Jurkat, Clone E6-1 (cell line): ENCODE data around the gene MYBPC3.

ENCODE experiments used
- DNase-seq: peaks from one replicate; pipeline ENCODE4 v3.0.0-alpha.2; 2011; ENCODE audit warnings: low read depth, low spot score
- H3K4me3 ChIP-seq: 2 replicates; pipeline ENCODE4 v1.5.1; 2011; ENCODE audit warnings: mild to moderate bottlenecking, low read length, control low read depth, moderate library complexity

Gene MYBPC3

DNA sequence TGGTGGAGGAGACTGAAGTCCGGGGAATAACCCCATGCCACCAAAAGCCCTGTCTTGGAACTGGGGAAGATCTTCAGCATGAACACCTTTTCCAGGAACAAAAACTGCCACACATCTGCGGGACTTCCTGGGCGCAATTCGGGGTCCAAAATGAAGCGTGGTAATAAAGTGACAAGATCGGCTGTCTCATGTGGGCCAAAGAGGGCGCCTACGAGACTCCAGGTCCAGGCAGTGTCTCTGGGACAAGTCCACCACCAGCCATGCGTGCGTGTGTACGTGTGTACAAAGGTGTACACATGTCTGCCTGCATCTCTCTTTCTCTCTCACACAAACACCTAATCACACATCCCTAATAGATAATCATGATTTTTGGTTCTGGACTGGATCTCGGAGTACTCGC lies 8.9 kb upstream of the MYBPC3 start:
- DNase-seq: no peak
- H3K4me3 ChIP-seq: no peak overlapping the region

DNA sequence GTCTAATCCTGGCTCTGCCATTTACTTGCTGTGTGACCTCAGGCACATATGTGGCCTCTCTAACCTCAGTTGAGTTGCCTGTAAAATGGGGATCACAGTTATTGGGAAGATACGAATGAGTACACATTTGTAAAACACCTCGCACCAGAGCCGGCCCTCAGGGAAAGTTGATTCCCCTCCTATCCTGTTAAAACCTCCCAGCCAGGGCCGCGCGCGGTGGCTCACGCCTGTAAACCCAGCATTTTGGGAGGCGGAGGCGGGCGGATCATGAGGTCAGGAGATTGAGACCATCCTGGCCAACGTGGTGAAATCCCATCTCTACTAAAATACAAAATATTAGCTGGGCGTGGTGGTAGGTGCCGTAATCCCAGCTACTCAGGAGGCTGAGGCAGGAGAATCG lies 7.8 kb upstream of the MYBPC3 start:
- no peak for DNase-seq
- no peak overlapping the region for H3K4me3 ChIP-seq

DNA sequence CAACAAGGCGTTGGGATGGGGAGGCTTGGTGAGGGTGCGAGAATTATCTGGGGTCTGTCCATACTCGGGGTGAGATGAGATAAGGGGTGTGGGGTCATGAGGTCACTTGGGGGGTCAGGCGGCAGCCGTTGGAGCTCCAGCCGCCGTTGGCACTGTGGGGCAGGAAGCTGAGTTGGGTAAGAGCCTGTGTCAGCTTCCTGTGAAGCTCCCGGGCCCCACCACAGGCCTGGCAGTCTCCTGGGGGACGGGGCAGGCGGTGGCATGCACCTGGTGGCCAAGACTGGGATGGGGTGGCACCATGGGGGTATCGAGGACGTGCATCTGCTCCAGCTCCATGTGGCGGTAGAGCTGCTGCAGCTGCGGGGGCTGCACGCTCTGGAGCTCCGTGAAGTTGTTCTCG lies 7.1 kb upstream of the MYBPC3 start:
- DNase-seq: peak; percentile 58
- no peak overlapping the region for H3K4me3 ChIP-seq

DNA sequence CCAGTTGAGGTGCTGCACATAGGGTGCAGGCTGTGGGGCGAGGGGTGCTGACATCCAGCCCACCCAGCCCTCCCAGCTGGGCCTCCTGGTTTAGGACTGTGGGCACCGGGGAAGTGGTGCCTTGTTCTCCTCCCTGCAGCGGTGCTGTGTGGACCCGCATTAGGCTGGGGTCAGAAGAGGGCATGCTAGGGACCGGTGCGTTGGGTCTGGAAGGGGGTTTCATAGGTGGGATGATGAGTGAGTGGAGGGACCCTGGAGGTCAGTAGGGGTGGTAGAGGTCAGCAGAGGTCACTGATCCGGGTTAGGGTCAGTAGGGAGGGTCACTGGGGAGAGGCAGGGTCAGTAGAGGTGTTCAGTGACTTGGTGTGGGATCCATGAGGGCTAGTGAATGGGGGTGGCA lies 6.7 kb upstream of the MYBPC3 start:
- no peak overlapping the region for H3K4me3 ChIP-seq
- no peak for DNase-seq

DNA sequence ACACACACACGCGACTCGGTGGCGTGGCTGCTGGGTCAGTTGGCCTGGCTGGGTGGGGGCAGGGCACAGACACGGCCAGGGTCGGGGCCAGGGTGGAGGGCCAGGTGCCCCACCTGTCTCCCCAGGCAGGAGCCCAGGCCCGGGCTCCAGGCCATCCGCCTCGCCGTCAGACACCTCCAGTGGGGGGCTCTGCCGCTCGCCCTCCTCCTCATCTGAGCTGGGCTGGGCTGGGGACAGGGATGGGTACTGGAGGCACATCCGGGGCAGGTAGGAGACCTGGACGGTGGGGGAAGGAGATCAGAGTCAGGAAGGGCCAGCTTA lies 6.2 kb upstream of the MYBPC3 start:
- no peak overlapping the region for H3K4me3 ChIP-seq
- DNase-seq: no peak

DNA sequence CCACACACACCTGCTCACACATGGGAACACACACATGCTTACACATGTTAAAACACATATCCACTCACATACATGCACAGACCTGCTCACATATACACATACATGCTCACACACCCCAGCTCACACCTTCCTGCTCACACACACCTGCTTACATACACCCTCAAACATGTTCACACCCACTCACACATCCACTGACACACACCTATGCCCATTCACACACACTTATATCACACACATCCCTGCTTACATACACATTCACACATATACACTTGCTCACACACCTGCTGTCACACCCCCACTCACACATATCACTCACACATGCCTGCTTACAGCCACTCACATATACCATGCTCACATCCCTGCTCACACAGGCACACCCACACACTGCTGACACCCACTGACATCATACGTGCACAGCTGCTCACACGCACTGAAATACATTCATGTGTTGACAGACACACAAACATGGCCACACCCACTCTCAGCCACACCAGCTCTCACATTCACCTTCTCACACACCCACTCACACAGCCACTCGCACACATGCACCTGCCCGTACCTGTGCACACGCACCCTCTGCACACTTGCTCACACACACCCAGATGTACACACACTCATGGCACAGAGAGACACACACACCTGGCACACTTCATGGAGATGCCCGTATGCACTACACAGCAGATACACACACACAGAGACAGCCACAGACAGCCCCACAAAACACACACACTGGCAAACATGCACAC lies 5.7 kb upstream of the MYBPC3 start:
- DNase-seq: no peak

DNA sequence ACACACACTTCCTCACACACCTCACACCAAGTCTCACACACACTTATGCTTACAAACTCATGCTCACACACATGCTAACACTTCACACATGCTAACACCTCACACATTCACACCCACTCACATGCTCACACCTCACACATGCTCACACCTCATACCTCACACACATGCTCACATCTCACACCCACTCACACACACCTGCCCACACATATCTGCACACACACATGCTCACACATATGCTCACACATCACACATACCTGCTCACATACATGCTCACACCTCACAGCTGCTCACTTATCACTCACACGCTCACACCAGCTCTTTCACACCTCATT lies 4.5 kb upstream of the MYBPC3 start:
- DNase-seq: no peak
- H3K4me3 ChIP-seq: no peak overlapping the region

More for the DNA sequence above, 5.7 kb upstream of the MYBPC3 start:
- no peak overlapping the region for H3K4me3 ChIP-seq

DNA sequence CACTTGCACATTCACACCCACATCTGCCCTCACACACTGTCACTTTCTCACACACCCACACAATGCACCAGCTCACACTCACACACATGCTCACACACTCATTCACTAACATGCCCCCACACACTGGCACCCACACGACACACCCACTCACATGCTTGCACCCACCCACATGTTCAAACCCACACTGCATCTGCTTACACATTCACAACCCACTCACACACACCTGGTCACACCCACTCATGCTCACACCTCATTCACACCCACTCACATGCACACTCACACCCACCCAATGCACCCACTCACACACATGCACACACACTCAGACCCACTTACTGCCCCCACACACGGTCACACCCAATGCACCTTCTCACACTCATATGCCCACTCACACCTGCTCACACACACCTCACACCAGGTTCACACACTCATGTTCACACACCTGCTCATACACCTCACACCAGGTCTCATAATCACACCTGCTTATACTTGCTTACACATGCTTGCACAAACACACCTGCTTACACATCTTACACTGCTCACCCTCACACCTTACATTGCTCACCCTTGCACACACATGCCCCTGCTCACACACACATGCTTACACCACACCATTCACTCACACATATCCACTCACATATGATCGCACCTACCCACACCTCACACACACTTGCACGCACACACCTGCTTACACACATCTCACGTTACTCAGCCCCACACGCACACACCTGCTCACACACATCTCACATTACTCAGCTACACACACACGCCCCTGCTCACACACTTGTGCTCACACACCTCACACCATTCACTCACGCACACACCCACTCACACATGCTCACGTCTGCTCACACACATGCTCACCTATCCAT lies 3.9 kb upstream of the MYBPC3 start:
- DNase-seq: no peak
- H3K4me3 ChIP-seq: no peak overlapping the region

DNA sequence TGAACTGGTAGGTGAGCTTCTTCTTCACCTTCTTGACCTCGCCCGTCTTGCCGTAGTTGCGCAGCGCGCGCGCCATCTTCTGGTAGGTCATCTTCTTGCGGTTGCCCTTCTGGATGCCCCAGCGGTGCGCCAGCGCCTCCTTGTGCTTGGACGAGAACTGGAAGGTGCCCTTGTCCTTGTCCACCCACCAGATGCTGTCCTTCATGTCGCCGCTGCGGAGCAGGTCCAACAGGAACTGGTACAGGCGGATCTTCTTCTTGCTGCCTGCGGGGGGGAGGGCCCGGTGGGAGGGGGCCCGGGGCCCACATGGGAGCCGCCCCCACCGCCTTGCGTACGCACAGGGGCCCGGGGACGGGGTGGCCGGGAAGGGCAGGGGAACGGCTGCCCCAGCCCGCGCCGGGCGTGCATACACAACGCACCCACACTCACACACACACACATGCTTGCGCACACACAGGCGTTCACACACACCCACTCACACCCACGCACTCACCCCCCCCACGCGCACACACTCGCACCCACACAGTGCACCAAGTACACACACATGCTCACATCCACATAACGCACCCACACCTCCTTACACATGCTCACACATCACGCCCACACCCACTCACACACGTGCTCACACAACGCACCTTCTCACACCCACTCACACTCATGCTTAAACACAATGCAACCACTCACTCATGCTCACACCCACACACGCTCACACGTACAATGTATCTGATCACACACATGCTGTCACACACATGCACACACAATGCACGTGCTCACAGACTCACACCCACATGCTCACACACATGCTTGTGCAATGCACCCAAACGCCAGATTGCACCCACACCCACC lies 3.0 kb upstream of the MYBPC3 start:
- H3K4me3 ChIP-seq: no peak overlapping the region
- DNase-seq: peak; percentile 57

DNA sequence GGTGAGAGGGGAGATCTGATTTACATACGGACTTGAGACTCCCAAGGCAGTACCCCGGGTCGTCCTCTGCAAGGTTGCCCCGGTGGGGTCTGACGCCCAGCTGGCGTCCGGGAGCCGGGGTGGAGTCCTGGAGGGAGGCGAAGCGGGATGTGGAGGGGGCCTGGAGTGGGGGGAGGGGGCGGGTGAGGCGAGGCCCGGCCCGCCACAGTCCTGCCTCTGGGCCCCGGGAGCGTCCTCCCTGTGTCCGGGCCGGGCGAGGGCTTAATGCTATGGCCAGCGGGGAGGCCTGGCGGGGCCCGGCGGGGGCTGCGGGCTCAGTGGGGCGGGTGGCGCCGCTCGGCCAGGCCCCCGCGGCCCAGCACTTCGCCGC lies 2.4 kb upstream of the MYBPC3 start:
- H3K4me3 ChIP-seq: no peak overlapping the region
- DNase-seq: no peak

DNA sequence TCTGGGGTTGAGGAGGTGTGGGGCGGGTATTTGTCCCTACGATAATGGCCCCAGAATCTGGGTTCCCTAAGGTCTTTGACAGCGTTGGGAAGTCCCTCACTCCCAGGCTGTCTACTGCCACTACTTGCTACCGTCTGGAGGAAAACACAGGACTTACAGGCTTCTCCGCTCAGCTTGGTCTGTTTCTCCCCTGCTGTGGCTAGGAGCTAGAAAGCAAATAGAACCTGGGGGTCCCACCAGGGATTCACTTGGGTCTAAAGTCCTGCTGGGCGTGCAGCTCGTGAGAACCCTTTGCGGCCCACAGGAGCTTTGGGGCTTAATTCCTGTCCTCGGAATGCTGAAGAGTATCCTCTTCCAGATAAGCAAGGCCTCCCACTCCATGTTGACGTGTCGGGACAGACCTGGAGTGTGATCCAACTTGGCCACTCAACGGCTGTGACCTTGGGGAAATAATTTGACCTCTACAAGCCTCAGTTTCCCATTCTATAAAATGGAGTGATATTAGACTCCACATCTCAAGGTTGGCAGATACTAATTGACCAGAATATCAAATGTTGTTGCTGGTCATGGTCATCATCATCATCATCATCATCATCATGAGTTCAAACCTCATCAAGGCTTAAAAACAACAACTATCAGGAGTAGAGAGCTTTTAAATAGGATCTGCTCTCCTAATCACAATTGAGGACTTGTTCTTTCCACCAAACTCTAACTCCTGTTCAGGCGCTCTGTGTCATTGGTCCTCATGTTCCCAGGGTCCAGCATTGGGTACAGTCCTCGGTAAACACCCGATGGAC lies 1.7 kb upstream of the MYBPC3 start:
- DNase-seq: no peak
- no peak overlapping the region for H3K4me3 ChIP-seq

DNA sequence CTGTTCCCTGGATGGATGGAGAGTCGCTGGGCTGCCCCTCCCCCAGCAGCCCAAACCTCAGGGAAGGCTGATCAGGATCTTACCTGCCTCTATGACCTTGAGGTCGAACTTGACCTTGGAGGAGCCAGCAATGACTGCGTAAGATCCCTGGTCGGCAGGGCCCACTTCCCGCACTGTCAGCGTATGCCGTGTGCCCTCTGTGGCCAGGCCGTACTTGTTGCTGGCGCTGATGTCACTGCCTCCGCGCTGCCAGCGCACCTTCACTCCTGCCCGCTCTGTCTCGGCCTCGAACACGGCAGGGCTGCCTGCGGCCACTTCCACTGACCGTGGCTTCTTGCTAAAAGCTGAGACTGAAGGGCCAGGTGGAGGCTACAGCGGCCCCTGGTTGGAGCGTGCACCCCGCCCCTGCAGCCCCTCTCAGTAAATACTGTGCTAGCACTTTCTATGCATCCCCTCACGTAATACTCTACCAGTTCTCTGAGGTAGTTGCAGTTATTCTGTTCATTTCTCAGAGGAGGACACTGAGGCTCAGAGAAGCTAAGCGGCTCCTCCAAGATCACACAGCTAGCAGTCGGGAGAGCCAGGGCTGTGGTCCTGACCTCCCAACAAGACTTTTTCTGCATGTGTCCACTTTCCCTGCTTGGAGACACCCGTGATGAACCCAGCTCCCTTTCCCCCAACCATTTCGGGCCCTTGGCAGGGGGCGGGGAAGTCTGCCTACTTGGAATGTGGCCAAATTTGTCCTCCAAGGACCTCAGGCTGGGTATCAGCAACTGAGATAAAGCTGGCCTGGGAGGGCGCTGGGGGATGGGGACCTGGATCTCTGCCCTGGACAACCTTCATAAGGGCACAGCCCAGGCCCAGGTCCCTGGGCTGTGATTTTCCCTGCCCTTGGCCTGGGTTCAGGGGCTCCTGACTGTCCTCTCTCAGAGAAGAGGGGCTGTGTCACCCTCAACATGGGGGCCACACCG lies 1.1 kb downstream of the MYBPC3 start:
- no peak overlapping the region for H3K4me3 ChIP-seq
- no peak for DNase-seq

DNA sequence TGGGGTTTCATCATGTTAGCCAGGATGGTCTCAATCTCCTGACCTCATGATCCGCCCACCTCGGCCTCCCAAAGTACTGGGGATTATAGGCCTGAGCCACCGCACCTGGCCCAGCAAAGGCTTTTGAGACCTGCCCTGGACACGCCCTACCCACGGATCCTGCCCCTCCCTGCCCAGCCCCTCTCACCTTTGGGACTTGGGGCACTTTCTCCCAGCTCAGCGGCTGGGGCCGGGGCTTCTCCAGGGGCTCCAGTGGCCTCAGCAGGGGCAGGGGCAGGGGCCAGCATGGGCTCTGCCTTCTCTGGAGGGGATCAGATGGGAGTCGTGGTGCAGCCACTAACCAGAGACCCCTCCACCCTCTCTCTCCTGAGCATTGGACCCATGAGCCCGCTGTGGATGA lies 2.2 kb downstream of the MYBPC3 start:
- no peak for DNase-seq
- H3K4me3 ChIP-seq: no peak overlapping the region

DNA sequence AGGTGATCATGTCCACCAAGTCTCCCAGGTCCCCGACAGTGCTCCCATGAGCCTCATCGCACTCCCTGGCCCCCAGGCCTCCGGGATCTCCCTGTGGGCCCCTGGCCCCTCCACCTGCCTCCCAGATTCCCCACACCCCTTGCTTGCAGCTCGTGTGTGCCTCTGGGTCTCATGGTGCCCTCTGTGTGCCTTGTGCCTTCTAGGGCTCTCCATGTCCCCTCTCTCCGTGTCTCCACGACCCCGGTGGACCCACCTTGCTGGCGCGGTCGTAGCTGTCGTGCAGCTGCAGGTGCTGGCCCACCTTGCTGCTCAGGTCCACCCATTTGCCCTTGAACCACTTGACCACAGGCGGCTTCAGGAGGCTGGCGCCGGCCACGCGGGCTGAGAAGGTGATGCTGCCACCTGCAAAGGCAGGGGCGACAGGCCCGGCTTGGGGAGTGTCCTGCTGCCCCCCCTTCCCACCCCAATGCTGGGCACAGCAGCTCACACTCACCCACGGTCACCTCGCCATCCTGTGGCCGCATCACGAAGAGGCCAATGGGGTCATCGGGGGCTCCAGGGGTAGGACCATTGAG lies 2.9 kb downstream of the MYBPC3 start:
- DNase-seq: no peak
- no peak overlapping the region for H3K4me3 ChIP-seq

DNA sequence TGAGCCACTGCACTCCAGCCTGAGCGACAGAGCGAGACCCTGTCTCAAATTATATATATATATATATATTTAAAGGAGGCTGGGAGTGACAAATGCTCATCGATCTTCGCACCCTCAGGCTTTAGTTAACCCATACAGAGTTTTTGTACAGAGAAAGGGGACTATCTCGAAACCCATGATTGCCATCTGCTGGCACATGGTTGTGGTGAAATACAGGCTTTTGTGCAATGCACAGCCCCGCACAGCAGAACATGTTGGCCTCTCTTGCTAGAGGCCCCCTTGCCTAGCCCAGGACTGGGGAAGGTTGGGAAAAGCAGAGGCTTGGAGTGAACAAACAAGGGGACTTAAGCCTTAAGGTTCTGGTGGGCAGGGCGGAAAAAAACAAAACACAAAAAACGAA lies 3.6 kb downstream of the MYBPC3 start:
- no peak overlapping the region for H3K4me3 ChIP-seq
- DNase-seq: peak; percentile 46

DNA sequence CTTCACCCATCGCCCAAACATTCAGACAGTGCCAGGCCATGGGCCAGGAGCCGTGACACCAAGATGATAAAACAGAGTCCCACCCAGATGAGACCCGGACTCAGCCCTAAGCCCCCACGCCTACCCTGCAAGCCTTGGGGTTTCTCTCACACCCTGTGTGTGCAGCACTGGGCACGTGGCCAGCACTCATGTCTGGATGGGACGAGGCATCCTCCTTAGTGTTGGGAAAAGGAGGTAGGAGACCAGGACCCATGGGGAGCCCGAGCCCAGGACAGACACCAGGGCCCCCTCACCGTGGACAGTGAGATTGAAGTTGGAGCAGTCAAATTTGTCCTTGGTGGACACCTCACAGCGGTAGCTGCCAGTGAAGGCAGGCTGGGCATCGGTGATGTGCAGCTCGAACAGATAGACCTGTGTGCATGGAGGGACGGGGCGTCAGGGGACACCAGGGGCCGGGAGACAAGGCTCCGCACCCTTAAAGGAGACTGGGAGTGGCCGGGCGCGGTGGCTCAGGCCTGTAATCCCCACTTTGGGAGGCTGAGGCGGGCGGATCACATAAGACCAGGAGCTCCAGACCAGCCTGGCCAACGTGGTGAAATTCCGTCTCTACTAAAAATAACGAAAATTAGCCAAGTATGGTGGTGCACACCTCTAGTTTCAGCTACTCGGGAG lies 4.2 kb downstream of the MYBPC3 start:
- no peak overlapping the region for H3K4me3 ChIP-seq
- DNase-seq: no peak

DNA sequence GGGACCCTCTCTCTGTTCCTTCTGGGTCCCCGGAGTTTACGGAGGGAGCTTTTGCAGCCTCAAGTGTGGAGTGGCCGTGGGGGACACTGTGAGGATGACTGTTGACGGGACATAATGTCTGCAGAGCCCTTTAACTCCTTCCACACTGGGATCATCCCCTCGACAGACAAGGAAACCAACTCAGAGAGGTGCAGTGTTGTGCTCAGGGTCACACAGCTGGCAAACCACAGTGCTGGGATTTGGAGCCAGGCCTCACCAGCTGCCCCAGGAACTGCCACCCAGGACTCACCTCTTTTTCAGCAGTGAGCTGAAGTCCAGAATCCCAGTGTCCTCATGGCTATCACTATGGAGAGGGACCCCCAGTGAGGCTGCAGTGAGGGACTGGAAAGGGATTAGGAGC lies 5.4 kb downstream of the MYBPC3 start:
- no peak for DNase-seq
- no peak overlapping the region for H3K4me3 ChIP-seq
